Liver (tissue), 9 donors: ENCODE data around the gene TMEM164. TPM values are rescaled to one million over a fixed set of nuclear protein-coding genes. Genes with fewer than 3 reads are reported as not detected.

Source experiments
- DNase-seq: peaks from one replicate; pipeline ENCODE4 v3.0.0-alpha.2; 2017; ENCODE audit warnings: low spot score
- H3K27ac ChIP-seq, 2 donors: one replicate each; pipeline ENCODE4 v1.7.0; 2013; ENCODE audit warnings: inconsistent platforms in 2 of 2, low read length in 2 of 2, control low read depth in 1 of 2, low read depth in 1 of 2, mild to moderate bottlenecking in 1 of 2
- H3K27me3 ChIP-seq, 4 donors: one replicate each; pipeline versions ENCODE4 v1.6.1 to v1.7.0; 2013; ENCODE audit warnings: low read length in 3 of 4, inconsistent platforms in 1 of 4, mild to moderate bottlenecking in 1 of 4, moderate library complexity in 1 of 4; ENCODE audit not compliant: control insufficient read depth in 4 of 4, insufficient read depth in 4 of 4
- H3K36me3 ChIP-seq, 4 donors: one replicate each; pipeline versions ENCODE4 v1.6.1 to v1.7.0; 2013; ENCODE audit warnings: low read length in 3 of 4, mild to moderate bottlenecking in 3 of 4, low read depth in 1 of 4, moderate library complexity in 1 of 4; ENCODE audit not compliant: control insufficient read depth in 4 of 4, insufficient read depth in 3 of 4
- H3K4me1 ChIP-seq, 4 donors: one replicate each; pipeline versions ENCODE4 v1.6.1 to v1.7.0; 2013; ENCODE audit warnings: low read length in 3 of 4, mild to moderate bottlenecking in 3 of 4, moderate library complexity in 1 of 4; ENCODE audit not compliant: control insufficient read depth in 4 of 4, insufficient read depth in 4 of 4
- H3K4me3 ChIP-seq, 3 donors: one replicate each; pipeline versions ENCODE4 v1.6.1 to v1.7.0; 2013; ENCODE audit warnings: low read length in 3 of 3, control low read depth in 1 of 3, low read depth in 1 of 3, mild to moderate bottlenecking in 1 of 3
- H3K9ac ChIP-seq, 2 donors: one replicate each; pipeline ENCODE4 v1.7.0; 2013; ENCODE audit warnings: low read length in 2 of 2, mild to moderate bottlenecking in 2 of 2, moderate library complexity in 2 of 2, control low read depth in 1 of 2, low read depth in 1 of 2
- H3K9me3 ChIP-seq, 4 donors: one replicate each; pipeline versions ENCODE4 v1.6.1 to v1.7.0; 2013; ENCODE audit warnings: low read length in 3 of 4; ENCODE audit not compliant: control insufficient read depth in 4 of 4
- ATF3 ChIP-seq: IDR thresholded peaks from 2 replicates; pipeline ENCODE4 v1.6.1; 2016; ENCODE audit warnings: antibody characterized with exemption
- CTCF ChIP-seq: fragments of 150-350 bp; IDR thresholded peaks from 2 replicates; pipeline ENCODE4 v1.5.1; 2017; ENCODE audit warnings: improper control_type of control experiment, low read depth, low read length; ENCODE audit not compliant: missing input control
- EGR1 ChIP-seq, 2 donors: IDR thresholded peaks; 2 replicates each; pipeline ENCODE4 v1.6.1; 2016 to 2018; ENCODE audit warnings: antibody characterized with exemption in 2 of 2, low read depth in 2 of 2
- FOXA1 ChIP-seq: IDR thresholded peaks from 2 replicates; pipeline ENCODE4 v1.6.1; 2016; ENCODE audit warnings: antibody characterized with exemption
- FOXA2 ChIP-seq: IDR thresholded peaks from 2 replicates; pipeline ENCODE4 v1.6.1; 2016; ENCODE audit warnings: antibody characterized with exemption
- GABPA ChIP-seq, 2 donors: IDR thresholded peaks in 1 of 2; conservative IDR thresholded peaks in 1 of 2; 2 replicates each; pipeline ENCODE4 v1.6.1; 2016; ENCODE audit warnings: antibody characterized with exemption in 2 of 2, mild to moderate bottlenecking in 1 of 2, moderate library complexity in 1 of 2
- HNF4A ChIP-seq, 2 donors: conservative IDR thresholded peaks; 2 replicates each; pipeline ENCODE4 v1.6.1; 2016; ENCODE audit warnings: antibody characterized with exemption in 2 of 2, mild to moderate bottlenecking in 2 of 2
- HNF4G ChIP-seq: IDR thresholded peaks from 2 replicates; pipeline ENCODE4 v1.6.1; 2016; ENCODE audit warnings: antibody characterized with exemption
- JUND ChIP-seq, 2 donors: IDR thresholded peaks; 2 replicates each; pipeline ENCODE4 v1.6.1; 2016; ENCODE audit warnings: antibody characterized with exemption in 2 of 2
- MAX ChIP-seq: IDR thresholded peaks from 2 replicates; pipeline ENCODE4 v1.6.1; 2016; ENCODE audit warnings: antibody characterized with exemption
- NR2F2 ChIP-seq: IDR thresholded peaks from 2 replicates; pipeline ENCODE4 v1.6.1; 2016; ENCODE audit warnings: antibody characterized with exemption
- RAD21 ChIP-seq, 2 donors: IDR thresholded peaks; 2 replicates each; pipeline ENCODE4 v1.6.1; 2016; ENCODE audit warnings: antibody characterized with exemption in 2 of 2, mild to moderate bottlenecking in 2 of 2
- REST ChIP-seq: IDR thresholded peaks from 2 replicates; pipeline ENCODE4 v1.6.1; 2016; ENCODE audit warnings: antibody characterized with exemption, mild to moderate bottlenecking
- RXRA ChIP-seq, 2 donors: IDR thresholded peaks; 2 replicates each; pipeline ENCODE4 v1.6.1; 2017 to 2018; ENCODE audit warnings: antibody characterized with exemption in 2 of 2, mild to moderate bottlenecking in 1 of 2
- SP1 ChIP-seq: IDR thresholded peaks from 2 replicates; pipeline ENCODE4 v1.6.1; 2018; ENCODE audit warnings: antibody characterized with exemption, mild to moderate bottlenecking
- TAF1 ChIP-seq: conservative IDR thresholded peaks from 2 replicates; pipeline ENCODE4 v1.6.1; 2016; ENCODE audit warnings: antibody characterized with exemption, mild to moderate bottlenecking
- YY1 ChIP-seq: IDR thresholded peaks from 2 replicates; pipeline ENCODE4 v1.6.1; 2016; ENCODE audit warnings: antibody characterized with exemption, mild to moderate bottlenecking
- ZBTB33 ChIP-seq: IDR thresholded peaks from 2 replicates; pipeline ENCODE4 v1.6.1; 2016; ENCODE audit warnings: antibody characterized with exemption
- WGBS: extraction: QIAGEN DNeasy Blood & Tissue Kit; methylation state at CpG from one replicate; pipeline ENCODE4 v1.1.7; 2013; 5-methylcytosine and 5-hydroxymethylcytosine counted together
- polyA plus RNA-seq, 2 donors: library from polyadenylated mRNA; stranded (reverse) in 1 of 2; unstranded in 1 of 2; fragments of 200-250 nt in 1 of 2; fragments of >200 nt in 1 of 2; fragmentation: Nextera tagmentation in 1 of 2; extraction: Ambion mirVana in 1 of 2; gene quantifications; one replicate each; pipeline versions ENCODE4 v1.2.1 to v1.2.3, GENCODE V29; 2013 to 2015
- total RNA-seq, 2 donors: library from RNA; depleted of rRNA; stranded (reverse); fragments of >200 nt; gene quantifications; one replicate each; pipeline ENCODE4 v1.2.3, GENCODE V29; 2014
- donor health status: healthy.
- donor health status: healthy.
- donor health status: healthy.
- donor health status: healthy.
- donor health status: healthy.

Gene TMEM164
- total and polyA plus RNA-seq, 4 donors = 0.40 to 8.5 (median 2.9) TPM

GRCh38 chrX:110046971-110047370 lies 44.1 kb downstream of the TMEM164 start:
- H3K4me3 ChIP-seq = no peak overlapping the region
- H3K9me3 ChIP-seq = no peaks in the 10 kb centered on the region
- no peak for DNase-seq
- no peaks in the 10 kb centered on the region for H3K4me1 ChIP-seq
- TF ChIP-seq MAX (no peak), ZBTB33 (no peak), FOXA1 (no peak), RXRA (IDR thresholded peaks at IDR 0.05) (no peak), CTCF (no peak), HNF4A (conservative IDR thresholded peaks at IDR 0.05) (no peak), REST (no peak), SP1 (no peak), ATF3 (no peak), FOXA2 (no peak), NR2F2 (no peak), RAD21 (IDR thresholded peaks at IDR 0.05) (no peak), TAF1 (no peak), HNF4G (no peak), JUND (IDR thresholded peaks at IDR 0.05) (no peak), EGR1 (IDR thresholded peaks at IDR 0.05; ENCODE audit: low read depth in 2 of 2) (no peak), YY1 (no peak), GABPA (IDR thresholded peaks at IDR 0.05 in 1 of 2, conservative IDR thresholded peaks at IDR 0.05 in 1 of 2) (no peak)
- H3K36me3 ChIP-seq = no peaks in the 10 kb centered on the region
- no peak overlapping the region for H3K27ac ChIP-seq
- WGBS = 94% methylated on average over 1 of the region's 1 CpG
- H3K27me3 ChIP-seq = no peaks in the 10 kb centered on the region
- H3K9ac ChIP-seq = no peak overlapping the region

GRCh38 chrX:110049096-110049495 lies 46.2 kb downstream of the TMEM164 start:
- no peaks in the 10 kb centered on the region for H3K9me3 ChIP-seq
- 39% methylated on average over 1 of the region's 1 CpG for WGBS
- no peak overlapping the region for H3K4me3 ChIP-seq
- no peaks in the 10 kb centered on the region for H3K4me1 ChIP-seq
- no peak for DNase-seq
- H3K9ac ChIP-seq = no peak overlapping the region
- H3K27me3 ChIP-seq = no peaks in the 10 kb centered on the region
- no peaks in the 10 kb centered on the region for H3K36me3 ChIP-seq
- no peak overlapping the region for H3K27ac ChIP-seq
- peak; percentile 18 for TF ChIP-seq SP1
- peak; percentile 23 for TF ChIP-seq RXRA (IDR thresholded peaks at IDR 0.05)
- TF ChIP-seq JUND (IDR thresholded peaks at IDR 0.05) = no peak
- TF ChIP-seq HNF4A (conservative IDR thresholded peaks at IDR 0.05) = peak; percentile 17 to 41
